ENCODE results near the gene TFF1. TPM values are rescaled to one million over a fixed set of nuclear protein-coding genes. Genes with fewer than 3 reads are reported as not detected.
"Not testable (repeated sequence)": the region's sequence is repeated elsewhere in the genome, so short reads cannot be mapped to it uniquely, and the experiment has no call there.

Gene TFF1
- total RNA-seq, 1 donor from 2014 or later = not detected

GRCh38 chr21:42413093-42413492 is 46.8 kb upstream of the TFF1 start:
- DNase-seq (ENCODE audit: low read depth) = no peak
- Histone ChIP-seq H3K27me3 (ENCODE audit: control insufficient read depth, insufficient read depth, low read length) (no peaks in the 10 kb centered on the region), H3K36me3 (ENCODE audit: control insufficient read depth, insufficient read depth, low read length) (no peaks in the 10 kb centered on the region), H3K4me3 (ENCODE audit: low read depth, low read length) (no peak overlapping the region)
- no peak for TF ChIP-seq CTCF (IDR thresholded peaks at IDR 0.05; ENCODE audit: insufficient read depth, low read length, poor library complexity, severe bottlenecking)

DNA sequence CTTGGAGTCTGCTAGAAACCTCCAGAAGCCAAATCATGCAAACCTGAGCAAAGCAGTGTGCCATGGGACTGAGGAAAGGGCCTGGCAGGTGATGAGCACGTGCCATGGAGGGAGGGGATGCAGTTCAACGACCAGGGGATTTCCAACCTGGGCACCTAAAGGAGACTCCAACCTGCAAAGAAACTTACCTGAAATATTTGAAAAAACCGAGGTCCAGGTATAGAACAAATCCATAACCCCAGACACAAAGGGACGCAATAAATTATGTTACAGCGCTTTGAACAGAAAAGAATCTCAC is 46.2 kb upstream of the TFF1 start:
- no peak for DNase-seq (ENCODE audit: low read depth)
- Histone ChIP-seq H3K4me3 (ENCODE audit: low read depth, low read length) (no peak overlapping the region), H3K36me3 (ENCODE audit: control insufficient read depth, insufficient read depth, low read length) (no peaks in the 10 kb centered on the region), H3K27me3 (ENCODE audit: control insufficient read depth, insufficient read depth, low read length) (no peaks in the 10 kb centered on the region)
- TF ChIP-seq CTCF (IDR thresholded peaks at IDR 0.05; ENCODE audit: insufficient read depth, low read length, poor library complexity, severe bottlenecking) = no peak

GRCh38 chr21:42411891-42412635 is 45.7 kb upstream of the TFF1 start:
- no peak for TF ChIP-seq CTCF (IDR thresholded peaks at IDR 0.05; ENCODE audit: insufficient read depth, low read length, poor library complexity, severe bottlenecking)
- no peaks in the 10 kb centered on the region for H3K36me3 ChIP-seq (ENCODE audit: control insufficient read depth, insufficient read depth, low read length)
- H3K27me3 ChIP-seq (ENCODE audit: control insufficient read depth, insufficient read depth, low read length) = no peaks in the 10 kb centered on the region
- DNase-seq (ENCODE audit: low read depth) = no peak
- no peak overlapping the region for H3K4me3 ChIP-seq (ENCODE audit: low read depth, low read length)

DNA sequence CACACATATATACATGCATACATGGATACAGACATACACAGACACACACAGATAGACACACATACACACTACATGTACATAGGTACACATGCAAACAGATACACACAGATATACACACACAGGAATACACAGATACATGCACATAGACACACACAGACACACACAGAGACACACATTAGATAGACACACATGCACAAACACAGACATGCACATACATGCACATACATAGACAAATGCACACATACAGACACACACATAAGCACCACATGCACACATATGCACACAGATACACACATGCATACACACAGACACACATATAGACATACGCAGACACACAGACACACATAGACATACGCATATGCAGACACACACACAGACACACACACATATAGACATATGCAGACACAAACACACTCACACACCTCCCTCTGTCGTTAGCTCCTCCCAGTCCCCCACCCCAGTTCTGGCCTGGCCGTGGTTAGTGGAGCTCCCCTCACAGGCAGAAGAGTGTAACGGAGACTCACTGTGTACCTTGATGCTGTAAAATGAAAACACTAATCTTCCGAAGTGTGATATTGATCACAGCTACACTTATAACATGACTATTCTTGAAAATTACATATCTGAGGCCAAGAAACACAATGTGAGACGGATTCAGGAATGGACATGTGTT is 45.0 kb upstream of the TFF1 start:
- H3K27me3 ChIP-seq (ENCODE audit: control insufficient read depth, insufficient read depth, low read length) = no peaks in the 10 kb centered on the region
- no peak for DNase-seq (ENCODE audit: low read depth)
- no peak overlapping the region for H3K4me3 ChIP-seq (ENCODE audit: low read depth, low read length)
- no peaks in the 10 kb centered on the region for H3K36me3 ChIP-seq (ENCODE audit: control insufficient read depth, insufficient read depth, low read length)
- no peak for TF ChIP-seq CTCF (IDR thresholded peaks at IDR 0.05; ENCODE audit: insufficient read depth, low read length, poor library complexity, severe bottlenecking)

DNA sequence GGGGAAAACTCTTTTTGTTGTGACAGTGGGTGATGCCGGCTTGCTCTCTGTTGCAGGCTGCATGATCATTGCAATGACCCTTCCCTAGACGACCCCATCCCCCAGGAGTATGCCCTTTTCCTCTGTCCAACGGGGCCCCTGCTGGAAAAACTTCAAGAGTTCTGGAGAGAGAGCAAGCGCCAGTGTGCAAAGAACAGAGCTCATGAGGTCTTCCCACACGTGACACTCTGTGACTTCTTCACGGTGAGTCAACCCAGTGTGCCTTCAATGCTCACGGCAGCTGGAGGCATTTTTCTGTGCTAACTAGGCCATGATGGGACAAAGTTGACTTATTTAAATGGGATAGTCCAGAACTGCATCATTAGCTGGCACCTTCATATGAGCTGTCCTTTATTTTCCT is 43.0 kb upstream of the TFF1 start:
- H3K4me3 ChIP-seq (ENCODE audit: low read depth, low read length) = no peak overlapping the region
- DNase-seq (ENCODE audit: low read depth) = no peak
- H3K36me3 ChIP-seq (ENCODE audit: control insufficient read depth, insufficient read depth, low read length) = no peaks in the 10 kb centered on the region
- H3K27me3 ChIP-seq (ENCODE audit: control insufficient read depth, insufficient read depth, low read length) = no peaks in the 10 kb centered on the region
- TF ChIP-seq CTCF (IDR thresholded peaks at IDR 0.05; ENCODE audit: insufficient read depth, low read length, poor library complexity, severe bottlenecking) = no peak

DNA sequence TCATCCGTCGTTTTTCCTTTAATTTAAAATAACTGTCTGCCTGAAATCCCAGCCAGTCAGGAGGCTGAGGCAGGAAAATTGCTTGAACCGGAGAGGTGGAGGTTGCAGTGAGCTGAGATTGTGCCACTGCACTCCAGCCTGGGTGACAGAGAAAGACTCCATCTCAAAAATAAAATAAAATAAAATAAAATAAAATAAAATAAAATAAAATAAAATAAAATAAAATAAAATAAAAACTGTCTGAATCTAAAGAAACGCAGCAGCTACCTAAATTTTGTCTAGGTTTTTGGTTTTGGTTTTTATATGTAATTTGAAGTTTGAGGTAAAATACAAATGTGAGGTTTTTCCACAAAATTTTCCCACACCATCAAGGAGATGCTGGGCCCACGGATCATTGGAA is 42.4 kb upstream of the TFF1 start:
- not testable (repeated sequence) for DNase-seq (ENCODE audit: low read depth); H3K27me3 ChIP-seq (ENCODE audit: control insufficient read depth, insufficient read depth, low read length); H3K36me3 ChIP-seq (ENCODE audit: control insufficient read depth, insufficient read depth, low read length); H3K4me3 ChIP-seq (ENCODE audit: low read depth, low read length)

Data from kidney epithelial cell (primary cell).